Muscle of arm (tissue), 12 donors: ENCODE data around the gene HSFX3. TPM values are rescaled to one million over a fixed set of nuclear protein-coding genes. Genes with fewer than 3 reads are reported as not detected.
A peak's percentile ranks its signal among the peaks of the same experiment; 100 is the strongest.
"Not testable (repeated sequence)": the region's sequence is repeated elsewhere in the genome, so short reads cannot be mapped to it uniquely, and the experiment has no call there.

Source experiments
- DNase-seq: peaks from one replicate; pipeline ENCODE4 v3.0.0-alpha.2; 2013
- polyA plus RNA-seq, 12 donors: library from polyadenylated mRNA; unstranded; fragments of 120-200 nt; gene quantifications; one replicate each; pipeline ENCODE4 v1.2.1, GENCODE V29; 2013; ENCODE audit not compliant: insufficient read length in 12 of 12

HSFX3 gene
- polyA plus RNA-seq, 12 donors: 0.30 to 1.5 (median 0.44) TPM; not detected in 4

GRCh38 chrX:149517308-149517707, 32.4 kb downstream of the HSFX3 start:
- DNase-seq: no peak

GRCh38 chrX:149516604-149517003, 33.1 kb downstream of the HSFX3 start:
- no peak for DNase-seq

GRCh38 chrX:149515954-149516602, 33.6 kb downstream of the HSFX3 start:
- no peak for DNase-seq

- no peak for DNase-seq
These were observed 35.8 kb downstream of the HSFX3 start for GRCh38 chrX:149513825-149514428.

- peak; percentile 22 for DNase-seq
These were observed 37.4 kb downstream of the HSFX3 start for GRCh38 chrX:149512225-149512885.

GRCh38 chrX:149511081-149511480, 38.6 kb downstream of the HSFX3 start:
- no peak for DNase-seq

GRCh38 chrX:149510386-149510785, 39.3 kb downstream of the HSFX3 start:
- DNase-seq: no peak

- DNase-seq: no peak
These were observed 41.3 kb downstream of the HSFX3 start for GRCh38 chrX:149508467-149508866.

- DNase-seq: no peak
These were observed 43.4 kb downstream of the HSFX3 start for GRCh38 chrX:149506349-149506748.

GRCh38 chrX:149505671-149506070, 44.1 kb downstream of the HSFX3 start:
- no peak for DNase-seq

GRCh38 chrX:149504915-149505651, 44.6 kb downstream of the HSFX3 start, which contains the start of gene IDS:
IDS (minus strand) TSS chrX:149505306; CDS start chrX:149505137, 169 bp downstream.
- DNase-seq: peak; percentile 84

- no peak for DNase-seq
These were observed 45.4 kb downstream of the HSFX3 start for GRCh38 chrX:149504226-149504914.

GRCh38 chrX:149503446-149503845, 46.3 kb downstream of the HSFX3 start:
- not testable (repeated sequence) for DNase-seq

- not testable (repeated sequence) for DNase-seq
These were observed 46.8 kb downstream of the HSFX3 start for GRCh38 chrX:149502923-149503322.

- DNase-seq: no peak
These were observed 50.0 kb downstream of the HSFX3 start for GRCh38 chrX:149499766-149500165.

GRCh38 chrX:149498767-149499166, 51.0 kb downstream of the HSFX3 start:
- no peak for DNase-seq

Other genes with a start within 250 kb of the HSFX3 start
- gene IDS, start 44.6 kb downstream of the HSFX3 start, polyA plus RNA-seq: 10 to 100 TPM; 23.0 to 54.2 (median 27.9) TPM
- 10 to 100 TPM in 10 of 12 donors, 1 to 10 TPM in 1, not detected in 1; 7.1 to 24.3 (median 21.9) TPM for gene EOLA1, start 8.9 kb downstream of the HSFX3 start, polyA plus RNA-seq
- gene MAGEA9B, start 37.5 kb upstream of the HSFX3 start, polyA plus RNA-seq: not detected
- gene HSFX2, start 45.4 kb upstream of the HSFX3 start, polyA plus RNA-seq: 1 to 10 TPM in 2 of 12 donors, under 1 TPM in 6, not detected in 4; 0.30 to 1.1 (median 0.84) TPM
- 10 to 100 TPM in 11 of 12 donors, not detected in 1; 15.2 to 38.1 (median 34.3) TPM for gene TMEM185A, start 81.9 kb upstream of the HSFX3 start, polyA plus RNA-seq
- gene MAGEA11, start 162.1 kb upstream of the HSFX3 start, polyA plus RNA-seq: not detected
- gene HSFX1, start 224.1 kb upstream of the HSFX3 start, polyA plus RNA-seq: 1 to 10 TPM in 9 of 12 donors, under 1 TPM in 1, not detected in 2; 0.97 to 2.5 (median 1.8) TPM
- not detected for gene MAGEA9, start 232.0 kb upstream of the HSFX3 start, polyA plus RNA-seq